ENCODE data around the gene LSP1.
A peak's percentile ranks its signal among the peaks of the same experiment; 100 is the strongest.

LSP1 gene

GRCh38 chr11:1825039-1825740 is 27.7 kb upstream of the LSP1 start:
- no peak for DNase-seq

- no peak for DNase-seq
Measured at GRCh38 chr11:1825785-1826451, 27.0 kb upstream of the LSP1 start.

GRCh38 chr11:1826552-1827094 is 26.3 kb upstream of the LSP1 start:
- DNase-seq = no peak

GRCh38 chr11:1827095-1827813 is 25.6 kb upstream of the LSP1 start:
- peak; percentile 66 for DNase-seq

GRCh38 chr11:1827931-1828330 is 25.0 kb upstream of the LSP1 start:
- DNase-seq = no peak

GRCh38 chr11:1828542-1828941 is 24.3 kb upstream of the LSP1 start:
- DNase-seq = no peak

- no peak for DNase-seq
Measured at GRCh38 chr11:1829039-1829820, 23.7 kb upstream of the LSP1 start.

GRCh38 chr11:1830004-1830321 is 22.9 kb upstream of the LSP1 start:
- no peak for DNase-seq

- no peak for DNase-seq
Measured at GRCh38 chr11:1830322-1831223, 22.3 kb upstream of the LSP1 start.

- no peak for DNase-seq
Measured at GRCh38 chr11:1831338-1832210, 21.3 kb upstream of the LSP1 start.

GRCh38 chr11:1832211-1832919 is 20.5 kb upstream of the LSP1 start:
- peak; percentile 47 for DNase-seq

- no peak for DNase-seq
Measured at GRCh38 chr11:1832920-1833295, 20.0 kb upstream of the LSP1 start.

GRCh38 chr11:1834062-1834610 is 18.7 kb upstream of the LSP1 start:
- no peak for DNase-seq

GRCh38 chr11:1834779-1835670 is 17.9 kb upstream of the LSP1 start, which contains the start of gene SYT8:
SYT8 (plus strand) TSS chr11:1834990; CDS start chr11:1835106, 116 bp downstream.
- DNase-seq = no peak

- no peak for DNase-seq
Measured at GRCh38 chr11:1835671-1836010, 17.2 kb upstream of the LSP1 start.

- DNase-seq = no peak
Measured at GRCh38 chr11:1836011-1836945, 16.6 kb upstream of the LSP1 start.

- peak; percentile 25 for DNase-seq
Measured at GRCh38 chr11:1837171-1838076, 15.5 kb upstream of the LSP1 start.
